Mucosa of rectum (tissue), 2 donors: ENCODE results near the gene FGD5.
A peak's percentile ranks its signal among the peaks of the same experiment; 100 is the strongest.
"Not testable (repeated sequence)": the region's sequence is repeated elsewhere in the genome, so short reads cannot be mapped to it uniquely, and the experiment has no call there.

Experiments used
- H3K27ac ChIP-seq, 2 donors: one replicate each; pipeline ENCODE4 v1.7.0; 2013; ENCODE audit warnings: inconsistent platforms in 2 of 2, low read depth in 2 of 2, low read length in 2 of 2
- H3K27me3 ChIP-seq, 2 donors: one replicate each; pipeline ENCODE4 v1.7.0; 2013; ENCODE audit warnings: low read length in 2 of 2; ENCODE audit not compliant: control insufficient read depth in 2 of 2, insufficient read depth in 2 of 2
- H3K36me3 ChIP-seq, 2 donors: one replicate each; pipeline ENCODE4 v1.7.0; 2013; ENCODE audit warnings: low read length in 2 of 2; ENCODE audit not compliant: control insufficient read depth in 2 of 2, insufficient read depth in 2 of 2
- H3K4me1 ChIP-seq, 2 donors: one replicate each; pipeline ENCODE4 v1.7.0; 2013; ENCODE audit warnings: low read length in 2 of 2, mild to moderate bottlenecking in 1 of 2; ENCODE audit not compliant: control insufficient read depth in 2 of 2, insufficient read depth in 2 of 2
- H3K4me3 ChIP-seq, 2 donors: one replicate each; pipeline ENCODE4 v1.7.0; 2013; ENCODE audit warnings: low read length in 2 of 2
- H3K9ac ChIP-seq, 2 donors: one replicate each; pipeline ENCODE4 v1.7.0; 2013; ENCODE audit warnings: low read length in 2 of 2, low read depth in 1 of 2, mild to moderate bottlenecking in 1 of 2
- H3K9me3 ChIP-seq, 2 donors: one replicate each; pipeline ENCODE4 v1.7.0; 2013; ENCODE audit warnings: low read length in 2 of 2; ENCODE audit not compliant: control insufficient read depth in 2 of 2
- donor health status: healthy.
- donor health status: Normal muscosa, but diverticular disease.

FGD5 gene

DNA sequence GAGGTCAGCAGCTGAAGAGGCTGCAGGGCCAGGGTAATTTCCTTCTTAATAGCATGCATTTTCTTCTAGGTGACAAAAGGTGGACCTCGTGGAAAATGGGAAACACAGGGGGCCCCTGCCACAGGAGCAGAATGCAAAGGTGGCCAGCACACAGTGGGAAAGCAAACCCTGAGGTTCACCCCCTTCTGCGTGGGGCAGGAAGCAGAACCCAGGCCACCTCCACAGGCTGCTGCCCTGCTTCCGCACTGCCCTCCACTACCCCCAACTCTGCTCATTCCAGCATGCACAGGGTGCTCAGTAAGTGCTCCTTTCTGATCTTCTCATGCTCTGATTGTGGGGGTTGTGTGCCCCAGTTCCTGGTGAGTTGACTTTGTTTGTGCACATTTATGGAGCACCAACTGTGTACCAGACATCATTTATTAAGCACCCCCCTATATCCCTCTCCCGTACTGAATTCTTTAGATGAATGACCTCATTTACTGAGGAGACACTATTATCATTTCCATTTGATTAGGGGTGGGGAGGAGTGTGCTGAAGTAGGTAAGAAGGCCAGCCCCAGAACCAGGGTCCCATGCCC lies 12.7 kb upstream of the FGD5 start:
- Histone ChIP-seq H3K9ac (no peak overlapping the region), H3K36me3 (no peaks in the 10 kb centered on the region), H3K4me1 (peaks cover 0 to 19% of the 10 kb centered on the region in 2 donors), H3K27me3 (peaks cover 2 to 7% of the 10 kb centered on the region in 2 donors), H3K9me3 (no peaks in the 10 kb centered on the region), H3K4me3 (no peak overlapping the region), H3K27ac (no peak overlapping the region)

DNA sequence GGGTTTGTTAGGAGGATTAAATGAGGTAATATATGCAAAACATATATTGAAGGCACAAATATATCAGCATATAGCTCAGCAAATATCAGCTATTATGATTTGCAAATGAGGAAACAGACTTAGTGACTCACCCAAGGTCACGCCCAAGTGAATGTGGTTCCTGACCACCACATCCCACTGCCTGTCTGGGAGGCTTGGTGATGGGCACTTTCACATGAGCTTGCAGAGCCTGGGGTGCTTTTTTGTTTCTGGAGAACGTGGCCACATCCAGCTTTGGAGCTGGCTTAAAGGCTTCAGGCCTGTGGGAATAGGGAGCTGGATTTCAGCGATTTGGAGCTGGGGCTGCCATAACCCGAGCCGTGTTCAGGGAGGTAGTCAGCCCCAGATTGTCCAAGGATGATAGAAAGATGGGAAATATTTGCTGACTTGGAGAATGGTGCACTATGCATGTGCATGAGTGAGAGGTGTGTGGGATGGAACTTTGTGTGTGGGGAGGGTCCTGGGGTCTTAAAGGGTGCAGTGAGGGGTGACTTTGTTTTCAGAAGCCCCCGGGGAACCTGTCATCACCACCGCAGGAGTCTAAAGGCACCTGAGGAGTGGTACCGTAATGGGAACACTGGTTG lies 12.0 kb upstream of the FGD5 start:
- Histone ChIP-seq H3K9ac (no peak overlapping the region), H3K27me3 (peaks cover 2 to 11% of the 10 kb centered on the region in 2 donors), H3K9me3 (no peaks in the 10 kb centered on the region), H3K4me1 (peaks cover 0 to 19% of the 10 kb centered on the region in 2 donors), H3K27ac (no peak overlapping the region), H3K36me3 (no peaks in the 10 kb centered on the region), H3K4me3 (no peak overlapping the region)

DNA sequence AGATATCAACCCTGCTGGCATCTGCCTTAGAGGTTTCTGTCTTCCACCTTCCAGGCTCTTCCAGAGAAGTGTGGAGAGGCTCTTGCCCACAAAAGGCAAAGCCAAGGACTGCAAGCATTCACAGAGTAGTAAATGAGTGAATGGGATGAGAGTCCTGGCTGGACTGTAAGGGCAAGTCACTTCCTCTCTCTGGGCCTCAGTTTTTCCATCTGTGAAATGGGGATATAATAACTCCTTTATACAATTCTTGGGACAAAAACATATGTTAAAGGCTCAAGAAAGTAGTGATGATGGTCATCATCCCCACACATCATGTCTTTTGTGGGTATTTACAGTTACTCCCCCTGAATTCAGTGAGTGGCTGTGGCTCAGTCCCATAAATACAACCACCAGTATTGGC lies 10.7 kb upstream of the FGD5 start:
- Histone ChIP-seq H3K9me3 (no peaks in the 10 kb centered on the region), H3K27ac (no peak overlapping the region), H3K27me3 (peaks cover 2 to 17% of the 10 kb centered on the region in 2 donors), H3K9ac (no peak overlapping the region), H3K4me3 (no peak overlapping the region), H3K36me3 (no peaks in the 10 kb centered on the region), H3K4me1 (peaks cover 0 to 14% of the 10 kb centered on the region in 2 donors)

DNA sequence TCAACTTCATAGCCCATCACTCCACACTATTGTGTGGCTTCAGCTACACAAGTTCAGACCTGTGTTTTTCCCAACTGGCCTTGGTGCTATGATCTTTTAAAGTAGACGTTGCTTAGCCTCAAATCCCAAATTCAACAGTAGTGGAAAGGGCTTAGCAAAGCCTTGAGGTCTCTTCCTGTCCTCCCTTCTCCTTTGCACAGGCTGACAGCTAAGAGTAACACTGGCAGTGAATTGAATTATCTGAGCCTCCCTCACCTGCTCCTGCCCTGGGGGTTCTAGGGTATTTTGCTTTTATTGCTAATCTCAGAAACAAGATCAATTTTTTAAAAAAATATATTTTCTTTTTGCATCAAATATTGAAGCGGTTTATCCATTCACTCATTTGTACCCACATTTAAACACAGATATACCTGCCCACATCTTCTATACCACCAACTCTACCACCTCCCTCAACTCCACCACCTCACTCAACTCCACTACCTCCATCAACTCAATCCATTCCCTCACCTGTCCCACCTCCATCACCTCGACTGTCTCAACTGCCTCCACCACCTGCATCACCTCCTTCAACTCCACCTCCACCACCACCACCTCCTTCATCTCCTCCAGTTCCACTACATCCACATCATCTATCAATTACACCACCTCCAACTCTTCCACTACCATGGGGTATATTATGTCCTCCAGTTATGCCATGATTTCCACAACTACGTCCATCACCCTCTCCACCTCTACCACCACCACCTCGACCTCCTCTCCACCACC lies 10.1 kb upstream of the FGD5 start:
- Histone ChIP-seq H3K27me3 (peaks cover 2 to 17% of the 10 kb centered on the region in 2 donors), H3K4me1 (peaks cover 0 to 8% of the 10 kb centered on the region in 2 donors), H3K9me3 (no peaks in the 10 kb centered on the region), H3K36me3 (no peaks in the 10 kb centered on the region), H3K4me3 (no peak overlapping the region), H3K27ac (no peak overlapping the region), H3K9ac (no peak overlapping the region)

DNA sequence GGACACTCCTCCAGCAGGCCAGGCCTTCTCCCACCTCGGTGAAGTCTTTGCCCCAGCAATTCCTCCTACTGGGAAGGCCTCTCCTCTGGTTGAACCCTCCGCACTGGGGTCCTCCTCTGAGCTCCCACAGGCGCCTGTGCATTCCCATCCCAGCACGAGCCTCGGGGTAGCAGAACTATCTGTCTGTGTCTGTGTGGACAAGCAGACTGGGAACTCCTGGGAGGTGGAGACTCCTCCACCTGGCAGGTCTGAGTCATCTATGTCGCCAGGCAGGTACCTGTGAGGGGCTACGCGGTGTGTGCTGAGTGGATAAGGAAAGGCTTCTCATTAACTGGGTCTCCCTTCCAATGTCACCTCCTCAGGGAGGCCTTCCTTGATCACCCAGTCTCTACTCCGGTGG lies 9.2 kb upstream of the FGD5 start:
- H3K9ac ChIP-seq, result not testable (repeated sequence)

DNA sequence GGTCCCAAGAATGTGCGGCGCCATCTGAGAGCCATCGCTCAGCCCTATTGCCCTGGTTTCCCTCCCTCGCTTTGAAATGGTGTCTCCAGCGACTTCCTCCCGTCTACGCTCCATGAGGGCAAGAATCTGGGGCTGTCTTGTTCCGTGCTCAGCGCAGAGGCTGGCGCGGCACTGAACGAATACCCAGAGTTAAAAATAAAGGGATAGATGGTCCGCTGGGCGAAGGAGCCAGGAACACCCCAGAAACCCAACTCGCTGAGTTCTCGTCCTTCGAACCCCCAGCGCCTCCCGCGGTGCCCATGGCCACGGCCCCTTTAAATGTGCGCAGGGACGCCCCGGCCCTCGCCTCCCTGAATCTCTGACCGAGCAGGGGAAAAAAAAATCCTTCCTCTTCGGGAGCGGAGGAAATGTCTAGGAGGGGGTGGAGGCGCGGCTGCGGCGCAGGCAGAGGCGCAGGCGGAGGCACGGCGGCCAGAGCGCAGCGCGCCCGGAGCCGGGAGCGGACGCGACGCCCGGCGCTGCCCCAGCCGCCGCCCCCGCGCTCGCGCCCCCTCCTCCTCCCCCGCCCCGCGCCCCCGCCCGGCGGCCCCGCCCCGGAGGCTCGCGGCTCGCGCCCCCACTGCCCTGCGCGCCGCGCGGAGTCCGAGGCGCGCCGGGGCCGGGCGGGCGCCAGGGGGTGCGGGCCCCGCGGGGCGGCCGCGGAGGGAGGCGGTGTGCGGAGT lies 8.5 kb upstream of the FGD5 start:
- Histone ChIP-seq H3K4me1 (no peaks in the 10 kb centered on the region), H3K4me3 (peak overlapping the region; percentile 17 to 50), H3K9ac (peak overlapping the region in 1 of 2 donors; percentile 52), H3K27ac (peak overlapping the region in 1 of 2 donors; percentile 52), H3K9me3 (no peaks in the 10 kb centered on the region), H3K36me3 (no peaks in the 10 kb centered on the region), H3K27me3 (peaks cover 2 to 19% of the 10 kb centered on the region in 2 donors)

More for the DNA sequence above, 9.2 kb upstream of the FGD5 start:
- not testable (repeated sequence) for H3K9me3 ChIP-seq, H3K4me1 ChIP-seq, H3K27ac ChIP-seq, H3K36me3 ChIP-seq
- H3K27me3 ChIP-seq, result peaks cover 2 to 17% of the 10 kb centered on the region in 2 donors
- H3K4me3 ChIP-seq, result peak overlapping the region; percentile 17 to 50

DNA sequence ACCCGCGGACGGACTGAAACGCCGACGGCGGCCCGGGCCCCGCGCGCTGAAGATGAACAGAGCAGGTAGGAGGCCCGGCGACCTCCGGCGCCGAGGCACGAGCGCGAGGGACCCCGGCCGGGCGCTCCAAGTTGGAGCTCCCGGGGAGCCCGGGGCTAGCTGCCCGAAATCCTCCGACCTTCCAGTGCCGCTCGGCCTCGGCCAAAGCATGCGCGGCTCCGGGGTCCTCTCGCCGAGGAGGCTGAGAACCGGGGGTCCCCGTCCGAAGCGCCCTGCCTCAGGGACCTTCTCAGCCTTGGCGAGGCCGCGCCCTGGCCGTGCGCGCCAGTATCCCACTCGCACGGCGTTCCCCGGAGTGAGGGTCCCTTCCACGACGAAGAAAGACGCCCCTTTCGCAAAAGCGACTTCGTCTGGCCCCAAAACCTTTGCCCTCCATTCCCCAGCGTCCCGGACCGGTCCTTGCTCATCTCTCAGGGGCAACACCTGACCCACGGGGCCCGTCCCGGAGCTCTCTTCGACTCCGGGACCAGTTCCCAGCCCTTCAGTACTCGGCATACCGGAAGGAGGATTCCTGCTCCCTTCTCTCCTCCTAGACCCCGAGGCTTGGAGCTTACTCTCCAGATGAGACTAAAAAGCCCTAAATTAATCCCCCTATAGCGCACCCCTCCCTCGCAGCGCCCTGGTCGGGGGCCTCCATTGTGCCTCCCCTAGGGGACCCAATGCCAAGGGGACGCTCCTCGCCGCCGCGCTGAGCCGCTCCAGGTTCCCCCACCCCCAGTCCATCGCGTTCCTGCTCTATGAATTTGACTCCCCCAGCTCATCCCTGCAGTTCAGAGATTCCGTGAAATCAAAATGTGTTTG lies 7.7 kb upstream of the FGD5 start:
- no peaks in the 10 kb centered on the region for H3K9me3 ChIP-seq
- H3K36me3 ChIP-seq, result no peaks in the 10 kb centered on the region
- no peaks in the 10 kb centered on the region for H3K4me1 ChIP-seq
- peak overlapping the region; percentile 56 for H3K27ac ChIP-seq
- H3K27me3 ChIP-seq, result peaks cover 2 to 19% of the 10 kb centered on the region in 2 donors
- peak overlapping the region; percentile 47 to 65 for H3K4me3 ChIP-seq
- peak overlapping the region; percentile 41 to 52 for H3K9ac ChIP-seq

DNA sequence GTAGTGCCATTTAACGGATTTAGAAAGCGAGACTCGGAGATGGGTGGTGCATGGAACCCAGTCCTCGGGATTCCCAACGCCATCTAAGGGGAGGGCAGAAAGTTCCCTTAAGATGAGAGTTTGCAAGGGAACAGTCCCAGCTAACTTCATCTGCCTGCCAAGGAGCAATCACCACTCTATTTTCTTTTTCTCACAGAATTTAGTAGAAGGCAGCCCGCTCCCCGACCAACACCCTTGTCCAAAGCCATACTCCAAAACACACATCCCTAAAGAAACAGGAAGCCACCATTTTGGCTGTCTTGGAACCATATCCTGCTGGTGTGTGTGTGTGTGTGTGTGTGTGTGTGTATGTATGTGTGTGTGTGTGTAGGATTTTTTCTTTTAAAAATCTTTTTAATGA lies 7.1 kb upstream of the FGD5 start:
- Histone ChIP-seq H3K27ac (peak overlapping the region; percentile 56), H3K9ac (no peak overlapping the region)

DNA sequence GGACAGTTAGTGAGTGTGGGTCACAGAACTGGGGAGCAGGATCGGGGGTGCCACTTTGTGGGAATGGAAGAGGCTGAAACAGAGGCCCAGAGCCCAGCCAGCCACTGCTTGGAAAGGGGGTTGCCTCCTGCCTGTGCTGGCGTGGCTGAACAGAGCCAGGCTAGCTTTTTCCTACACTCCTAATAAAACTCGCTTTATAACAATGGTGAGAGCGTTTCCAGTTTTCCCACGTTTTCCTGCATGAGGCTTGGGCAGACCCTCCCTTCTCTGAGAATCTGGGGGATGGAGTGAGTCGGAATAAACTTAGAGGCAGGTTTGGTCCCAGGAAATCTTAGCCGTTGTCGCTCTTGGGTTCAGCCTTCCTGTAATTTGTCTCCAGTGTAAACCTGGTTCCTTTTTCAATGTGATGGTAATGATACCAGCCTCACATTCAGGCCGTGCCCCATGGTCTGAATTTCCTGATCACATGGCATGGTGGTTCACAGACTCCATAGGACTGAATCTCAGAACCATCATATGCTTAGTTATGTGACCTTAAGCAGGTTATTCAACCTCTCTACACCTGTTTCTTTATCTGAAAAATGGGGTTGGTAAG lies 6.5 kb upstream of the FGD5 start:
- H3K4me1 ChIP-seq, result no peaks in the 10 kb centered on the region
- H3K9me3 ChIP-seq, result no peaks in the 10 kb centered on the region
- H3K36me3 ChIP-seq, result no peaks in the 10 kb centered on the region
- H3K27me3 ChIP-seq, result peaks cover 2 to 19% of the 10 kb centered on the region in 2 donors
- H3K4me3 ChIP-seq, result peak overlapping the region in 1 of 2 donors; percentile 65
- H3K27ac ChIP-seq, result no peak overlapping the region
- no peak overlapping the region for H3K9ac ChIP-seq

More for the DNA sequence above, 7.1 kb upstream of the FGD5 start:
- peak overlapping the region; percentile 47 to 65 for H3K4me3 ChIP-seq
- no peaks in the 10 kb centered on the region for H3K9me3 ChIP-seq
- no peaks in the 10 kb centered on the region for H3K36me3 ChIP-seq
- no peaks in the 10 kb centered on the region for H3K4me1 ChIP-seq
- H3K27me3 ChIP-seq, result peaks cover 2 to 19% of the 10 kb centered on the region in 2 donors
